K562 (cell line): ENCODE measurements around the gene EVX1. TPM values are rescaled to one million over a fixed set of nuclear protein-coding genes. Genes with fewer than 3 reads are reported as not detected.

Experiments used
- ATAC-seq: fragments of 200-7000 bp; cut with Tn5 transposase; 3 replicates; pipeline ENCODE4 v1.9.1; 2020; ENCODE audit warnings: moderate library complexity
- BruUV-seq: library from RNA; stranded (reverse); fragments of 400-500 nt; replicated peaks from 2 replicates; lab custom pipeline; 2021; lab: Mats Ljungman, UMichigan
- CTCF ChIA-PET: fragments of 300-600 bp; formaldehyde crosslinking; extraction: SDS; loops from one replicate; lab custom pipeline; 2021; ENCODE audit warnings: low intra/inter-chr PET ratio; lab: Yijun Ruan, JAX
- POLR2A ChIA-PET: fragments of 300-600, 350-650 bp; sonication (Branson Sonifier 250); formaldehyde crosslinking; extraction: SDS; loops from one replicate; lab custom pipeline; 2021; ENCODE audit warnings: antibody characterized with exemption, inconsistent platforms; lab: Yijun Ruan, JAX
- DNase-seq, 4 experiments: peaks; one replicate each; pipeline versions ENCODE4 v3.0.0 to v3.0.0-alpha.2; 2011 to 2018; ENCODE audit warnings: low spot score in 3 of 4, mixed read lengths in 3 of 4; ENCODE audit errors: extremely low read depth in 1 of 4
- FAIRE-seq: peaks from 2 replicates; lab custom pipeline; 2011; peaks lifted over from hg19 to GRCh38; lab: Jason Lieb, UNC
- H2AFZ ChIP-seq: 2 replicates; pipeline ENCODE4 v1.6.0; 2011; ENCODE audit warnings: low read depth, low read length, control low read depth, inconsistent platforms
- H3K27ac ChIP-seq: fragments of 200-600 bp; 3 replicates; pipeline ENCODE4 v1.8.0; 2011; ENCODE audit warnings: low read depth, mild to moderate bottlenecking, control low read depth, inconsistent platforms, low read length, moderate library complexity, mixed read lengths; ENCODE audit errors: extremely low read depth
- H3K27me3 ChIP-seq, 2 experiments: fragments of 300-600 bp in 1 of 2; 2 replicates in 1 of 2; 3 replicates in 1 of 2; pipeline versions ENCODE4 v1.6.0 to v1.8.0; 2011; ENCODE audit warnings: inconsistent platforms in 2 of 2, low read length in 2 of 2, mild to moderate bottlenecking in 1 of 2, mixed read lengths in 1 of 2, moderate library complexity in 1 of 2; ENCODE audit not compliant: control insufficient read depth in 2 of 2, insufficient read depth in 2 of 2
- H3K36me3 ChIP-seq: fragments of 300-600 bp; 3 replicates; pipeline ENCODE4 v1.8.0; 2011; ENCODE audit warnings: mild to moderate bottlenecking, low read length, inconsistent platforms; ENCODE audit not compliant: control insufficient read depth, insufficient read depth
- H3K4me1 ChIP-seq, 2 experiments: fragments of 200-600 bp in 1 of 2; replicated peaks in 1 of 2; 2 replicates in 1 of 2; 3 replicates in 1 of 2; pipeline versions ENCODE4 v1.5.1 to v1.8.0; 2011; ENCODE audit warnings: inconsistent platforms in 2 of 2, low read length in 2 of 2, mild to moderate bottlenecking in 1 of 2, mixed read lengths in 1 of 2, moderate library complexity in 1 of 2; ENCODE audit not compliant: control insufficient read depth in 2 of 2, insufficient read depth in 2 of 2
- H3K4me2 ChIP-seq: 2 replicates; pipeline ENCODE4 v1.6.1; 2011; ENCODE audit warnings: low read length, control low read depth, inconsistent platforms, mixed read lengths; ENCODE audit not compliant: insufficient read depth
- H3K4me3 ChIP-seq: fragments of 200-600 bp; sonication (generic), shearing (Covaris generic); 2 replicates; pipeline ENCODE4 v1.5.1; 2016; ENCODE audit warnings: control low read depth, inconsistent platforms
- H3K79me2 ChIP-seq: fragments of 200-600 bp; 3 replicates; pipeline ENCODE4 v1.8.0; 2011; ENCODE audit warnings: low read length, inconsistent platforms; ENCODE audit not compliant: control insufficient read depth, insufficient read depth
- H3K9ac ChIP-seq, 2 experiments: 2 replicates each; pipeline versions ENCODE4 v1.6.0 to v1.6.1; 2011; ENCODE audit warnings: low read depth in 2 of 2, low read length in 2 of 2, control low read depth in 1 of 2, inconsistent platforms in 1 of 2, mild to moderate bottlenecking in 1 of 2, mixed read lengths in 1 of 2; ENCODE audit not compliant: insufficient read depth in 1 of 2
- H3K9me1 ChIP-seq: one replicate; pipeline ENCODE4 v1.6.0; 2011; ENCODE audit warnings: inconsistent platforms, mild to moderate bottlenecking, low read length, moderate library complexity; ENCODE audit not compliant: control insufficient read depth, insufficient read depth
- H3K9me3 ChIP-seq: replicated peaks from 2 replicates; pipeline ENCODE4 v1.5.1; 2011; ENCODE audit warnings: low read depth, low read length, inconsistent platforms; ENCODE audit not compliant: control insufficient read depth, insufficient read depth
- H4K20me1 ChIP-seq: replicated peaks from 2 replicates; pipeline ENCODE4 v1.6.1; 2011; ENCODE audit warnings: low read length, inconsistent platforms, mixed read lengths; ENCODE audit not compliant: control insufficient read depth, insufficient read depth
- CREB1 ChIP-seq, 2 experiments: sonication (generic) in 1 of 2; formaldehyde crosslinking in 1 of 2; IDR thresholded peaks; 2 replicates each; pipeline versions ENCODE4 v1.6.1 to v1.8.0; 2012 to 2022; ENCODE audit warnings: inconsistent platforms in 1 of 2, mild to moderate bottlenecking in 1 of 2, missing genetic modification reagents in 1 of 2, moderate library complexity in 1 of 2
- HDAC1 ChIP-seq, 2 experiments: fragments of 450-650 bp; IDR thresholded peaks; 2 replicates each; pipeline ENCODE4 v1.6.1; 2016 to 2017; ENCODE audit warnings: inconsistent platforms in 1 of 2, mild to moderate bottlenecking in 1 of 2, moderate library complexity in 1 of 2
- PHF20 ChIP-seq: fragments of 450-650 bp; IDR thresholded peaks from 2 replicates; pipeline ENCODE4 v1.6.1; 2018; ENCODE audit not compliant: partially characterized antibody
- TRIM24 ChIP-seq, 2 experiments: fragments of 450-650 bp; IDR thresholded peaks; 2 replicates each; pipeline ENCODE4 v1.6.1; 2016
- U2AF1 ChIP-seq: fragments of 200-400 bp; formaldehyde crosslinking; optimal IDR thresholded peaks from 2 replicates; pipeline ENCODE3; 2017; ENCODE audit warnings: mild to moderate bottlenecking, low read depth, low read length, moderate library complexity
- ZBED1 ChIP-seq: IDR thresholded peaks from 2 replicates; pipeline ENCODE4 v1.6.1; 2014
- ZNF699 ChIP-seq: fragments of 250-450 bp; sonication (Bioruptor Pico); IDR thresholded peaks from 2 replicates; pipeline ENCODE4 v1.8.0; 2021; ENCODE audit warnings: mild to moderate bottlenecking, moderate library complexity; ENCODE audit not compliant: insufficient replicate concordance
- ZNF780A ChIP-seq: fragments of 250-450 bp; sonication (Bioruptor Pico); IDR thresholded peaks from 2 replicates; pipeline ENCODE4 v1.5.0; 2021; ENCODE audit warnings: mild to moderate bottlenecking
- WGBS: fragments of 100-300 bp; shearing (Covaris generic); methylation state at CpG from one replicate; pipeline ENCODE4 v1.1.6; 2016; ENCODE audit warnings: low coverage, mixed read lengths; ENCODE audit not compliant: insufficient coverage; ENCODE audit errors: missing lambda C conversion rate; 5-methylcytosine and 5-hydroxymethylcytosine counted together
- in situ Hi-C: fragments of 300-500 bp; cut with MboI; formaldehyde crosslinking; loops from 4 replicates; pipeline ENCODE4 v1.15.0; 2018; ENCODE audit warnings: inconsistent platforms, mixed read lengths
- intact Hi-C: fragments of 100-400 bp; cut with micrococcal nuclease; formaldehyde crosslinking; loops from 2 replicates; pipeline ENCODE4 v1.14.2; 2022
- polyA plus RNA-seq, 8 experiments: library from polyadenylated mRNA; depleted of rRNA in 4 of 8; stranded (reverse) in 5 of 8; unstranded in 3 of 8; fragments of >200 nt; fragmentation: Nextera tagmentation in 2 of 8; fragmentation: Illumina TruSeq in 1 of 8; extraction: Ambion mirVana in 2 of 8; extraction: Trizol in 1 of 8; gene quantifications; 2 replicates each; pipeline versions ENCODE4 v1.2.1 to v1.2.3, GENCODE V29; 2011 to 2014; ENCODE audit warnings: inconsistent platforms in 1 of 8, missing spikeins in 1 of 8
- total RNA-seq, 7 experiments: library from RNA; depleted of rRNA in 6 of 7; stranded (reverse); fragments of >200 nt in 6 of 7; fragmentation: Illumina TruSeq in 2 of 7; extraction: Trizol in 2 of 7; gene quantifications; 2 replicates each; pipeline versions ENCODE4 v1.2.1 to v1.2.3, GENCODE V29; 2011 to 2021; ENCODE audit warnings: low replicate concordance in 1 of 7
- TF ChIP-seq, protein P1 (sequence below): fragments of 250-450 bp; sonication (Bioruptor Pico); IDR thresholded peaks from 2 replicates; pipeline ENCODE4 v1.5.0; 2021; ENCODE audit warnings: mild to moderate bottlenecking, moderate library complexity
- TF ChIP-seq, protein P2 (sequence below): fragments of 150-350 bp; conservative IDR thresholded peaks from 2 replicates; pipeline ENCODE4 v1.6.1; 2014; ENCODE audit warnings: low read length
- TF ChIP-seq, protein P3 (sequence below): fragments of 250-450 bp; sonication (Bioruptor Pico); IDR thresholded peaks from 2 replicates; pipeline ENCODE4 v1.8.0; 2021; ENCODE audit warnings: moderate library complexity, mild to moderate bottlenecking, inconsistent platforms
- TF ChIP-seq, protein P4 (sequence below), 2 experiments: IDR thresholded peaks; 2 replicates each; pipeline ENCODE4 v1.6.1; 2012; ENCODE audit warnings: improper control_type of control experiment in 2 of 2, low read depth in 2 of 2, low read length in 2 of 2, borderline replicate concordance in 1 of 2

EVX1 gene
- total and polyA plus RNA-seq, 9 of the 15 experiments (the other 6 are each of a cell fraction or from before 2014, with no cell fraction given), result not detected

DNA sequence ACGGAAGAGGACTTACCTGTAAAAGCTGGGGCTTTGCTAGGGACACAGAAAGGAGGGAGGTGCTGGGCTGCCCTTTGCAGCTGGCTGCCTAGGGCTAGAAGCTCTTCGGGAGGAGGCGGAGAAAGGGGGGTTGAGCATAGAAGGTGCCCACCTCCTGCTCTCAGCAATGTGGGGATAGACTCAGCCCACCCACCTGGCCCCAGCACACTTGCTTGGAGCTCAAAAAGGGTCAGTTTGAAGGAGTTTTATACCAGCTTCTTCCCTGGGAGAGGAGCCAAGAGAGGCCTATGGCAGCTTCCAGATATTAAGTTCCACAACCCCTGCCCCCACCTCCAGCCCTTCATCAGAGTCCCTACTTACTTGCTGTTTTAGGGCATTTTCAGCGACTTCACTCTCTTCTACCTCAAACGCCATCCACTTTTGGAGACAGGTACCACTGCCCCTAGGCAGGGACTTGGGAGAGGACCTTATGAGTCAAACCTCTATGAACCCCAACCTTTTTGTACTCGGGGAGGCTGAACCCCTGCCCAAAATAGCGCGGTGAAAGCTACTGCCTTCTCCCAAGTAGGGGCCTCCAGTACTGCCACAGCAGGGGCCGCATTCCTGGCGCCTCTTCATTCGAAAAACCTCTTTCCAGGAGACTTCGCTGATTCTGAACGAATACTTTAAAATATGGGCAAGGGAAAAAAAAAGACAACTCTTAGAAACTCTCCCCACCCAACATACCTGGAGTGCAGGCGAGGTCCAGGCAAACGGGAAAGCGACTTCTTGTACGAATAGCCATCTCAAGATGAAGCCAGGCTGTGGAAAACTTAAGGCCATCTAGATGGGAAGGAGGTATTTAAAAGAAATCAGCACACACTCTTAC is 1.2 kb upstream of the EVX1 start:
- Histone ChIP-seq H3K4me2 (no peak overlapping the region), H3K9me1 (peaks cover 2% of the 10 kb centered on the region), H3K36me3 (no peaks in the 10 kb centered on the region), H3K9me3 (no peaks in the 10 kb centered on the region), H3K27me3 (peaks cover 75 to 92% of the 10 kb centered on the region in 2 experiments), H3K79me2 (no peaks in the 10 kb centered on the region), H2AFZ (no peak overlapping the region), H3K27ac (no peak overlapping the region), H3K4me3 (no peak overlapping the region), H4K20me1 (peaks cover 17% of the 10 kb centered on the region; the same call in 1 of the 2 replicates), H3K4me1 (peaks cover 0 to 26% of the 10 kb centered on the region in 2 experiments; a peak in 2 of 5 replicates), H3K9ac (no peak overlapping the region)
- in situ Hi-C loops (no loop called here), intact Hi-C loops (no loop called here)
- no TSS peak for BruUV-seq
- FAIRE-seq (no peak), ATAC-seq (no peak), DNase-seq (no peak)
- 5% methylated on average over 17 of the region's 17 CpGs for WGBS
- POLR2A ChIA-PET, result interaction anchor here (0.7 kb wide), 1 partner anchor 21 kb away, joined by 4 read pairs; no protein-coding TSS in a partner anchor
- CTCF ChIA-PET, result no interaction called here
- no peak for TF ChIP-seq HDAC1 (IDR thresholded peaks at IDR 0.05)
- TF ChIP-seq, protein P1, sequence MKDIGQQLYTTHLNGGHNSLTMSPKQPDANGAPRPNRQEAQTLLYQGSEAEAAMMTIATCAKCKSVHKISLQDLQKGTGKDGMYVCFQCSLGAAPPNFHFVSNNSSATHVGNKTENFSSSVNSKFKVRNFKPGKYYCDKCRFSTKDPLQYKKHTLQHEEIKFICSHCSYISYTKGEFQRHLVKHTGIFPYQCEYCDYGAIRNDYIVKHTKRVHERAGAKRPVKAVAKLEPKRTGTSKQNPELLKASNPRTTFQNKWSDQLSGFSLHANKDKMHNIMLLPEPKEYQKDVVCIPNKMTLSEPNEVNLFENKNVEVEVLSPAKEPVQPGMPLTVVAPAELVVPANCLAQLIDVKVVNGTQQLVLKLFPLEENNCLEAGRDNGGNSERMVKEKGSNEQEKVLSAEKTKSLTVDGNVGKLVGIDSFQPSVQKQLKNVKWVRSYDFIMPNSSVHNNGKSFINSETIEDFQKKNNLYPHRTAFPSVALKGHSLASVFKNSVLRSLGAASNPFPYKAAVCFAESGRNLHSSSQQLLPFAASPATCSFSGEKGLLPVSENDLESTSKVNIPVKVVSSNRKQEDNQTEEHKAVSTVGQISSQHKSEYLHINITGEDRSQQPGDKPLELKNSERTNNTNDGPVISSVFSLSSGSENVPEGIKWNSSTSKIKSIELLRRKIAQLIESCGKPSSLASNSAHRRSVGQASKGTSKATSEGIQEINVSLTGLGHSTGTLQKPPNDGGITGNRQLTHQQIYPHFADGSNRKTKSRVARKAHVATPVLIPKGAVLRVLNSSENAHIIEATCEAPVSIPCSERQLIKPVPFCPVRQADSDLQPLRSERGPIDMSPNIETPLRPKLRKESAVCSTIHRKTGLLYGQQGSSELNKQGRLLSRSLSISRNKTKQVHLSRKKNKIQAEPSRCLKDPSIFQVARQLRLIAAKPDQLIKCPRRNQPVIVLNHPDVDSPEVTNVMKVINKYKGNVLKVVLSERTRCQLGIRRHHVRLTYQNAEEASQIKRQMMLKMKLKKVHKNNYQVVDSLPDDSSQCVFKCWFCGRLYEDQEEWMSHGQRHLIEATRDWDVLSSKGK, result no peak
- no peak for TF ChIP-seq U2AF1
- no peak for TF ChIP-seq ZNF780A (CRISPR knock-in tag)
- TF ChIP-seq CREB1 (IDR thresholded peaks at IDR 0.05), result no peak
- TF ChIP-seq CREB1 (CRISPR knock-in tag; IDR thresholded peaks at IDR 0.05), result no peak
- TF ChIP-seq, protein P2, sequence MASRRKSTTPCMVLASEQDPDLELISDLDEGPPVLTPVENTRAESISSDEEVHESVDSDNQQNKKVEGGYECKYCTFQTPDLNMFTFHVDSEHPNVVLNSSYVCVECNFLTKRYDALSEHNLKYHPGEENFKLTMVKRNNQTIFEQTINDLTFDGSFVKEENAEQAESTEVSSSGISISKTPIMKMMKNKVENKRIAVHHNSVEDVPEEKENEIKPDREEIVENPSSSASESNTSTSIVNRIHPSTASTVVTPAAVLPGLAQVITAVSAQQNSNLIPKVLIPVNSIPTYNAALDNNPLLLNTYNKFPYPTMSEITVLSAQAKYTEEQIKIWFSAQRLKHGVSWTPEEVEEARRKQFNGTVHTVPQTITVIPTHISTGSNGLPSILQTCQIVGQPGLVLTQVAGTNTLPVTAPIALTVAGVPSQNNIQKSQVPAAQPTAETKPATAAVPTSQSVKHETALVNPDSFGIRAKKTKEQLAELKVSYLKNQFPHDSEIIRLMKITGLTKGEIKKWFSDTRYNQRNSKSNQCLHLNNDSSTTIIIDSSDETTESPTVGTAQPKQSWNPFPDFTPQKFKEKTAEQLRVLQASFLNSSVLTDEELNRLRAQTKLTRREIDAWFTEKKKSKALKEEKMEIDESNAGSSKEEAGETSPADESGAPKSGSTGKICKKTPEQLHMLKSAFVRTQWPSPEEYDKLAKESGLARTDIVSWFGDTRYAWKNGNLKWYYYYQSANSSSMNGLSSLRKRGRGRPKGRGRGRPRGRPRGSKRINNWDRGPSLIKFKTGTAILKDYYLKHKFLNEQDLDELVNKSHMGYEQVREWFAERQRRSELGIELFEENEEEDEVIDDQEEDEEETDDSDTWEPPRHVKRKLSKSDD, result no peak
- TF ChIP-seq ZNF699 (CRISPR knock-in tag), result no peak
- TF ChIP-seq, protein P3, sequence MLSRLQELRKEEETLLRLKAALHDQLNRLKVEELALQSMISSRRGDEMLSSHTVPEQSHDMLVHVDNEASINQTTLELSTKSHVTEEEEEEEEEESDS (CRISPR knock-in tag), result no peak
- TF ChIP-seq, protein P4, sequence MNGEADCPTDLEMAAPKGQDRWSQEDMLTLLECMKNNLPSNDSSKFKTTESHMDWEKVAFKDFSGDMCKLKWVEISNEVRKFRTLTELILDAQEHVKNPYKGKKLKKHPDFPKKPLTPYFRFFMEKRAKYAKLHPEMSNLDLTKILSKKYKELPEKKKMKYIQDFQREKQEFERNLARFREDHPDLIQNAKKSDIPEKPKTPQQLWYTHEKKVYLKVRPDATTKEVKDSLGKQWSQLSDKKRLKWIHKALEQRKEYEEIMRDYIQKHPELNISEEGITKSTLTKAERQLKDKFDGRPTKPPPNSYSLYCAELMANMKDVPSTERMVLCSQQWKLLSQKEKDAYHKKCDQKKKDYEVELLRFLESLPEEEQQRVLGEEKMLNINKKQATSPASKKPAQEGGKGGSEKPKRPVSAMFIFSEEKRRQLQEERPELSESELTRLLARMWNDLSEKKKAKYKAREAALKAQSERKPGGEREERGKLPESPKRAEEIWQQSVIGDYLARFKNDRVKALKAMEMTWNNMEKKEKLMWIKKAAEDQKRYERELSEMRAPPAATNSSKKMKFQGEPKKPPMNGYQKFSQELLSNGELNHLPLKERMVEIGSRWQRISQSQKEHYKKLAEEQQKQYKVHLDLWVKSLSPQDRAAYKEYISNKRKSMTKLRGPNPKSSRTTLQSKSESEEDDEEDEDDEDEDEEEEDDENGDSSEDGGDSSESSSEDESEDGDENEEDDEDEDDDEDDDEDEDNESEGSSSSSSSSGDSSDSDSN (IDR thresholded peaks at IDR 0.05; ENCODE audit: borderline replicate concordance in 1 of 2, low read depth in 2 of 2, low read length in 2 of 2), result no peak
- TF ChIP-seq TRIM24 (IDR thresholded peaks at IDR 0.05), result no peak
- no peak for TF ChIP-seq PHF20
- TF ChIP-seq ZBED1, result no peak
